ENCODE data around the gene OGFOD2. TPM values are rescaled to one million over a fixed set of nuclear protein-coding genes. Genes with fewer than 3 reads are reported as not detected.
A peak's percentile ranks its signal among the peaks of the same experiment; 100 is the strongest.

The OGFOD2 gene
- total and polyA plus RNA-seq, 9 of the 15 experiments (the other 6 are each of a cell fraction or from before 2014, with no cell fraction given) = 1.4 to 111 (median 18.5) TPM

GRCh38 chr12:122974892-122975789, at the start of gene OGFOD2 (continued):
- no peak for TF ChIP-seq UBTF (IDR thresholded peaks at IDR 0.05; ENCODE audit: borderline replicate concordance in 1 of 2, low read depth in 2 of 2, low read length in 2 of 2)
- TF ChIP-seq NBN (IDR thresholded peaks at IDR 0.05; ENCODE audit: low read depth) = 0 out of 2 replicates have a peak, but pooled peaks have one; percentile 12
- no peak for TF ChIP-seq ZNF766 (CRISPR knock-in tag; conservative IDR thresholded peaks at IDR 0.05)
- TF ChIP-seq DDX20 (tag; IDR thresholded peaks at IDR 0.05; ENCODE audit: low read depth) = no peak
- no peak for TF ChIP-seq ZNF318 (IDR thresholded peaks at IDR 0.05; ENCODE audit: borderline replicate concordance in 1 of 2, low read depth in 1 of 2)
- TF ChIP-seq KDM1A (IDR thresholded peaks at IDR 0.05) = no peak
- TF ChIP-seq LARP7 (IDR thresholded peaks at IDR 0.05) = no peak
- no peak for TF ChIP-seq TSHZ1 (CRISPR knock-in tag; IDR thresholded peaks at IDR 0.05)
- no peak for TF ChIP-seq HNRNPK (IDR thresholded peaks at IDR 0.05; ENCODE audit: low read depth, low read length, poor library complexity, severe bottlenecking)
- TF ChIP-seq SP2 (IDR thresholded peaks at IDR 0.05; ENCODE audit: extremely low read depth, low read depth, low read length, poor library complexity, severe bottlenecking) = no peak
- peak; percentile 64 for TF ChIP-seq POLR2H (tag; IDR thresholded peaks at IDR 0.05; ENCODE audit: low read depth)

Data from K562 (cell line).